GM12891 (cell line): ENCODE results near the gene KCNE1.
A peak's percentile ranks its signal among the peaks of the same experiment; 100 is the strongest.
"Not testable (repeated sequence)": the region's sequence is repeated elsewhere in the genome, so short reads cannot be mapped to it uniquely, and the experiment has no call there.

Experiments
- DNase-seq: peaks from one replicate; pipeline ENCODE4 v3.0.0; 2011; ENCODE audit warnings: low spot score; ENCODE audit not compliant: insufficient read length
- FAIRE-seq: peaks from 2 replicates; lab custom pipeline; 2011; peaks lifted over from hg19 to GRCh38; lab: Jason Lieb, UNC
- PAX5 ChIP-seq: IDR thresholded peaks from 2 replicates; pipeline ENCODE4 v1.6.1; 2011; ENCODE audit warnings: low read length, moderate library complexity, mild to moderate bottlenecking; ENCODE audit not compliant: insufficient read depth, severe bottlenecking
- POLR2A ChIP-seq: IDR thresholded peaks from 2 replicates; pipeline ENCODE4 v1.6.1; 2011; ENCODE audit warnings: low read depth, low read length, control low read depth
- POLR2AphosphoS5 ChIP-seq: IDR thresholded peaks from 2 replicates; pipeline ENCODE4 v1.6.1; 2011; ENCODE audit warnings: low read depth, low read length, control low read depth
- POU2F2 ChIP-seq: IDR thresholded peaks from 2 replicates; pipeline ENCODE4 v1.6.1; 2011; ENCODE audit warnings: low read depth, mild to moderate bottlenecking, control low read depth, low read length, moderate library complexity
- SPI1 ChIP-seq: IDR thresholded peaks from 2 replicates; pipeline ENCODE4 v1.6.1; 2011; ENCODE audit warnings: low read depth, low read length, control low read depth
- TAF1 ChIP-seq: IDR thresholded peaks from 2 replicates; pipeline ENCODE4 v1.6.1; 2011; ENCODE audit warnings: low read depth, low read length, control low read depth

The KCNE1 gene

GRCh38 chr21:34501716-34502115 lies 10.3 kb downstream of the KCNE1 start:
- no peak for DNase-seq
- no peak for FAIRE-seq

DNA sequence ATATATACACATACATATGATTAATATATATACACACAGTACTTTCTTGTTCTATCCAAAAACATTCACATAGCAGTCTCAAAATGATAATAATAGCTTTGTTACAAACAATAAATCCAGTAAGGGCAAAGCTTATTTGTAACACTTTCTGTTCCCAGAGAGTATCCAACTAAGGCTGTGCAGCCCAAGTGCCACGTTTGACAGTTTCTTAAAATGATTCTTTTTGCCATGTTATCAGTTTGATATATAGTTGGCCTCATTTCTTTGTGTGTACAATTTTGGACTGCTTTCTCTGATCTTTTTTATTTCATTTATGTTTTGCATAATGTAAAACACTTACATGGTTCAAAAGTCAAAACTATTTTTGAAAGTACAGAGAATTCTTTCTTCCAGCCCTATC lies 11.8 kb downstream of the KCNE1 start:
- no peak for FAIRE-seq
- no peak for TF ChIP-seq POU2F2
- no peak for TF ChIP-seq SPI1
- TF ChIP-seq POLR2AphosphoS5, result no peak
- TF ChIP-seq PAX5, result no peak
- no peak for TF ChIP-seq POLR2A
- TF ChIP-seq TAF1, result no peak
- no peak for DNase-seq

More at GRCh38 chr21:34501716-34502115, 10.3 kb downstream of the KCNE1 start:
- TF ChIP-seq POLR2AphosphoS5 (no peak), PAX5 (no peak), POLR2A (no peak), POU2F2 (no peak), TAF1 (no peak), SPI1 (no peak)

- TF ChIP-seq POU2F2 (no peak), PAX5 (no peak), POLR2A (no peak), TAF1 (no peak), SPI1 (no peak), POLR2AphosphoS5 (no peak)
- FAIRE-seq (no peak), DNase-seq (no peak)
These were observed 12.9 kb downstream of the KCNE1 start for GRCh38 chr21:34499116-34499515.

GRCh38 chr21:34498623-34499022 lies 13.4 kb downstream of the KCNE1 start:
- FAIRE-seq (no peak), DNase-seq (no peak)
- no peak for TF ChIP-seq TAF1
- no peak for TF ChIP-seq PAX5
- TF ChIP-seq POLR2A, result no peak
- no peak for TF ChIP-seq POLR2AphosphoS5
- TF ChIP-seq SPI1, result no peak
- no peak for TF ChIP-seq POU2F2

DNA sequence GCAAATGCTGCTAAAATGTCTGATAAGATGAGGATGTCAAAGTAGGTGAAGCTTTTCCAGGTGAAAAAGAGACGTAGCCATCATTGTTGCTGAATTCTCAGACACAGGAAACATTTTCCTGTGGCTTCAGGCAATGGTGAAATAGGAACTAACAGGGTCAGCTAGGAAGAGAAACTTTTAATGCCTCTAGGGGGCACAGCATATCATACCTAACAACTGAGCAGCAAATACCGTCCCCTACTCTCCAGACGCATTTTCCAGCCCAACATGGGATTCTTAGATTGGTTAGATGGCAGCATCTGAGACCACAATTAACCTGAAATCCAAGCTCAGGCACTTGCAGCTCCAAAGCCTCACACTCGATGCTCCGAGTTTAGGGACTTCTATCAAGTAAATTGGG lies 28.2 kb downstream of the KCNE1 start:
- FAIRE-seq, DNase-seq: not testable (repeated sequence)

GRCh38 chr21:34483435-34483834 lies 28.6 kb downstream of the KCNE1 start:
- not testable (repeated sequence) for DNase-seq, FAIRE-seq

GRCh38 chr21:34467333-34467732 lies 44.7 kb downstream of the KCNE1 start:
- not testable (repeated sequence) for DNase-seq, FAIRE-seq

- FAIRE-seq, DNase-seq: not testable (repeated sequence)
These were observed 52.6 kb downstream of the KCNE1 start for GRCh38 chr21:34459426-34459825.

DNA sequence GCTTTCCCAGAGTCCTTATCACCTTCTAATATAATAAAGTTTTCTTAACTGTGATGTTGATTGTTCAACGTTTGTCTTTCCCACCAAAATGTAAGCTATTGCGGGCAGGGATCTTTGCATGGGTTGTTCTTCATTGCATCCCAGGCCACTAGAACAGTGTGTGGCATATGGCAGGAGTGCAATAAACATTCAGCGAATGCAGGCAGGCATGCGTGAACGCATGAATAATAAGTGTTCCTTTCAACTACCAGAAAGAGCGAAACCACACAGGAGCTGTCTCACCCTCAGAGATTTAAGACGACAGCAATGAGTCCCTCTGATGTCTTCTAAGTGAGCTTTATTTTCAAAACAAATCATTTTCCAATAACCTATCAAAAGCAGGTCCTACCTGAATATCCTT lies 53.7 kb downstream of the KCNE1 start:
- not testable (repeated sequence) for FAIRE-seq, DNase-seq

DNA sequence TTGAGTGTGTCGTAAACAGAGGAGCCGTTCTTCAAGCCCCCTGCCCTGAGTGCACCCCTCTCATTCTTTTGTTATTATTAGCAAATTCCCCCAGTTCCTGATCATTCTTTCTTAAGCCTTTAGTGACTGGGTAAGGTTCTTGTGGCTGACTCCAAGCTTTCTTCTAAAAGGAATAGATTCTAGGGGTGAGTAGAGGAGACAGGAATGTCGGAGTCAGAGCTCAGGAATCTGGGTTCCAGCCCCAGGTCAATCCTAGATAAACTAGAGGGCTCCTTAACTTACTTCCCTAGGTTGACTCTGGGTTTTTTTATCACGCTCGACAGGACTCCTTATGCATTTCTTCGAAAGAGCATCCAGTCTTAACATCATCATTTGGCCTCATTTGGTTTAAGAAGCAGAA lies 55.8 kb downstream of the KCNE1 start:
- DNase-seq, FAIRE-seq: not testable (repeated sequence)

DNA sequence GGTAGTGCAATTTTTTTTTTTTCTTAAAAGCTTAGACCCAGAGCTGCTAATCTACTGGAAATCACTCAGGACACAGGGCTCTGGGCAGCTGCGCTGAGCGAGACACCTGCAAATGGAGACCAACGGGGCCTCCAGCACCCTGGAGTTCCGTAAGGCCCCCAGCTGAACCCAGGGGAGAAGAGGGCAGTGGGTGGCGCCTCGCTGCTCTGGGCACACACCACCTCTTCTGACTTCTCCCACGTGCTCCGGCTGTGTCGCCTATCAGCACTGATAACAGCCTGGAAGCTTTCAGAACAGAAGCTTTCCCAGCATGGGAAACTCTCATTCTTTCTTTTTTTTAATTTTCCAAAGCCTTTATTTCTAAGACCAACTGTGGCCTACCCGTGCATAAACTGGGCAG lies 56.4 kb downstream of the KCNE1 start:
- not testable (repeated sequence) for DNase-seq, FAIRE-seq

GRCh38 chr21:34447018-34447417 lies 65.0 kb downstream of the KCNE1 start:
- FAIRE-seq, DNase-seq: not testable (repeated sequence)

DNA sequence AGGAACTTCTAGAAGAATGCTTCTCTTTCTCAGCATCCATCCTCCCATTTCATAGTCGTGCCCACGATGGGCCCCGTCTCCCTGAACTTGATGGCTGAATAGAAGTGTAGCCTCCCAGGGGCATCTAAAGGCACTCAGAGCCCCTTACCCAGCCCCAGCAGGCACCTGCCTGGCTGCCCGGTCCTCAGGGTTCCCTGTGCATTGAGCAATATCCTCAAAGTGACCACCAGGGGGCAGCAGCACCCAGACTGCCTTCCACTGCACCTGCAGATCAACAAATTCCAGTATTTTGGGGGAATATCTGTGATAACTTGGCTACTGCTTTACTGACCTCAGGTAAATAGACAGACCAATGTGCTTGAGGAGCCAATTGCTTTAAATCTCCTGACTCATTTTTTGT lies 68.5 kb downstream of the KCNE1 start:
- FAIRE-seq, result peak; percentile 81
- DNase-seq, result not testable (repeated sequence)

- not testable (repeated sequence) for DNase-seq
- peak; percentile 13 for FAIRE-seq
These were observed 82.3 kb downstream of the KCNE1 start for GRCh38 chr21:34429710-34430109.

GRCh38 chr21:34428441-34428840 lies 83.6 kb downstream of the KCNE1 start:
- not testable (repeated sequence) for DNase-seq, FAIRE-seq

GRCh38 chr21:34427339-34427738 lies 84.7 kb downstream of the KCNE1 start:
- not testable (repeated sequence) for DNase-seq, FAIRE-seq

DNA sequence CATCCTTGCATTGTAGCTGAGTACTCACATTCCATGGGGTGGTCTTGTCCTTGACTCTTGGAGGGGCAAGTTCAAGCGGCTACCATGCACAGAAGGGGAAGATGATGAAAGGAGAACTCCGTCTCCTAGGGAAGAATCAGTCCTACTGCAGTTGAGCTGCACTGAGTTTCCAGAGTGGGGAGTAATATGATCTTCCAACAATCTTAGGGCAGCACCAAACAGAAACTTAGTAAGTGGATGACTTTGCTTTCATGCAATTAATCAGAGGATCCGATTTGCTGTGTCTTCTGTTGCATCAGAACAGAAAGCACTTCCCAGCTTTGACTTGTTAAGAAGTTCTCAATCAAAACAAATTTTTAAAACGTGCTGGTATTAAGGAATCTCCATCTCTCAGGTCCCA lies 88.2 kb downstream of the KCNE1 start, which contains the start of gene SMIM34:
SMIM34 (minus strand) TSS at position 147 of the 400 bp plus-strand sequence; CDS start at position 35, 112 bp downstream.
- FAIRE-seq, DNase-seq: not testable (repeated sequence)

GRCh38 chr21:34417448-34418077 lies 94.4 kb downstream of the KCNE1 start:
- not testable (repeated sequence) for DNase-seq
- FAIRE-seq, result peak; percentile 16
